SK-N-SH treated with all-trans-retinoic acid at 6 μM for 48 hours (cell line): Measurements from ENCODE around the gene TET2.

Experiments used
- TSHZ2 ChIP-seq: fragments of 250-450 bp; sonication (Bioruptor Pico); IDR thresholded peaks from 2 replicates; pipeline ENCODE4 v1.5.0; 2020; ENCODE audit warnings: mild to moderate bottlenecking, moderate library complexity
- ZFP30 ChIP-seq: fragments of 450-650 bp; formaldehyde crosslinking; IDR thresholded peaks from 2 replicates; pipeline ENCODE4 v1.5.0; 2022; ENCODE audit warnings: mild to moderate bottlenecking, moderate library complexity

- TF ChIP-seq ZFP30 (CRISPR knock-in tag), result no peak
- TF ChIP-seq TSHZ2 (CRISPR knock-in tag), result no peak
Measured at GRCh38 chr4:105170711-105171110, 24.0 kb downstream of the TET2 start.
